HFF-Myc (cell line): ENCODE data around the gene RUSF1.
A peak's percentile ranks its signal among the peaks of the same experiment; 100 is the strongest.

Source experiments
- DNase-seq: peaks from one replicate; pipeline ENCODE4 v3.0.0-alpha.2; 2011; ENCODE audit warnings: low read depth; ENCODE audit errors: extremely low read depth
- H3K4me3 ChIP-seq: replicated peaks from 2 replicates; pipeline ENCODE4 v1.5.1; 2011; ENCODE audit warnings: low read depth, mild to moderate bottlenecking, control low read depth, low read length
- CTCF ChIP-seq: IDR thresholded peaks from 2 replicates; pipeline ENCODE4 v1.5.1; 2012; ENCODE audit warnings: mild to moderate bottlenecking, low read depth, low read length, control low read depth; ENCODE audit errors: missing control alignments

The RUSF1 gene

GRCh38 chr16:31493506-31494125 lies 14.6 kb downstream of the RUSF1 start:
- no peak overlapping the region for H3K4me3 ChIP-seq
- no peak for DNase-seq
- no peak for TF ChIP-seq CTCF

- no peak for TF ChIP-seq CTCF
- DNase-seq = no peak
- H3K4me3 ChIP-seq = no peak overlapping the region
These were observed 16.3 kb downstream of the RUSF1 start for GRCh38 chr16:31491778-31492418.

- H3K4me3 ChIP-seq = no peak overlapping the region
- no peak for TF ChIP-seq CTCF
- DNase-seq = no peak
These were observed 18.3 kb downstream of the RUSF1 start for GRCh38 chr16:31489616-31490584.

- TF ChIP-seq CTCF = no peak
- H3K4me3 ChIP-seq = no peak overlapping the region
- DNase-seq = no peak
These were observed 19.0 kb downstream of the RUSF1 start for GRCh38 chr16:31489298-31489564.

- no peak for DNase-seq
- H3K4me3 ChIP-seq = peak overlapping the region; percentile 34
- no peak for TF ChIP-seq CTCF
These were observed 19.5 kb downstream of the RUSF1 start for GRCh38 chr16:31488468-31489297.

- no peak for TF ChIP-seq CTCF
- no peak for DNase-seq
- peak overlapping the region; percentile 34 for H3K4me3 ChIP-seq
These were observed 20.3 kb downstream of the RUSF1 start for GRCh38 chr16:31487720-31488467.
